GM21786 (cell line): ENCODE measurements around the gene SPOUT1.

Source experiments
- ATAC-seq: cut with Tn5 transposase; IDR thresholded peaks from one replicate; pipeline ENCODE4 v1.9.1; 2021; ENCODE audit not compliant: unreplicated experiment

The SPOUT1 gene

DNA sequence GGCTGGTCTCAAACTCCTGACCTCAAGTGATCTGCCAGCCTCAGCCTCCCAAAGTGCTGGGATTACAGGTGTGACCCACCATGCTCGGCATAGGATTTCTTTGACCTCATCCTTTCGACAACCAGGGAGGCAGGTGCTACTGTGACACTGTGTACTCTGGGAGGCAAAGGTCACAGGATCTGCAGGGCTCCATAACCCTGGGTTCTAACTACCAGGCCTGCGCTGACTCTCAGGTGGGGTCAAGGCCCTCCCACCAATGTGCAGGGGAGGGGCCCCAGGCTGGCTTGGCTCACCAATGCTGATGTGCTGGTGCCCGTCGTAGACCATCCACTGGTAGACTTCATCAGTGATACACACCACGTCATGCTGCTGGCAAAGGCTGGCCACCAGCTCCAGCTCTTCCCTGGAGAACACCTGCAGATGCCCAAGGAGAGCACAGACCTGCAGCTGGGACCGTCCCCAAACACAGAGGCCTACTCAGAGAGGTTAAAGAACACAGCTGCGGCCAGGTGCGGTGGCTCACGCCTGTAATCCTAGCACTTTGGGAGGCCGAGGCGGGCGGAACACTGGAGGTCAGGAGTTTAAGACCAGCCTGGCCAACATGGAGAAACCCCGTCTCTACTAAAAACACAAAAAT is 7.0 kb upstream of the SPOUT1 start:
- no peak for ATAC-seq

DNA sequence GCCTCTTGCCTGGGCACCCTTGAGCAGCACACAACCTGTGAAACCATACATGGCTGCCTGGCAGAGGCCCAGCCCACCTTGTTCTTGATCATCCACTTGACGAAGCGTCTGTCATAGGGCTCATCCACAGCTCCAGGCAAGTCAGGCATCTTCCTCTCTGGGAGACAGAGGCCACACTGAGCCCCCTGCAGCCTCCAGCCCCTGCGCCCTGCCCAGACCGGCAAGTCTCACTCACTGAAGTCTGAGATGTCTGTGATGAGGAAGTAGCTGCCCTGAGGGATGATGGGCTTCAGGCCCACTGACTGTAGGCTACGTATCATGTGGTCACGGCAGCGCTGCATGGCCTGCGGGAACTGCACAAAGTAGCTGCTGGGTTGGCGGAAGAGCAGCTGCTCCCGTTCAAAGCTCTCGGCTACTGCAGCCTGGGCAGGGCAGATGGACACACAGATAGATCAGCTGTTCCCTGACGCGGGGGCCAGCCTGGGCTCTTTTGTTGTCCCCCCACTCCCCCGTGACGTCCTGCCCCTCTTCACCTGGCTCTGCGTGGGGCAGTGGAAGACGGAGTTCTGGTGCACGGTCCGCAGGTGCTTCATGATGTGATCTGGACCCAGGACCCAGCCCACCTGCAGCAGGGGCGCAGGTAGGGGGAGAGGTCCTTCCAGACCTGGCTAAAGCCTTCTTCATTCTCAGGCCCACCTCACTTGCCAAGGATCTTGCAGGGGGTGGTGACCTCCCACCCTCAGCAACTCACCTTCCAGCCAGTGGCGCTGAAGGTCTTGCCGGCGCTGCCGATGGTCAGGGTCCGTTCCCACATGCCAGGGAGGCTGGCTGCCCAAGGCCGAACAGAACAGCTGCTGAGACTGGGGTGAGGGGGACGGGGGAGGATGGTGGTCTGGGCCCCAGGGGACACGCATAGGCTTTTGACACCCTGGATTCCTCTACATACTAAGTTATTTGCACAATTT is 5.9 kb upstream of the SPOUT1 start:
- ATAC-seq = no peak

DNA sequence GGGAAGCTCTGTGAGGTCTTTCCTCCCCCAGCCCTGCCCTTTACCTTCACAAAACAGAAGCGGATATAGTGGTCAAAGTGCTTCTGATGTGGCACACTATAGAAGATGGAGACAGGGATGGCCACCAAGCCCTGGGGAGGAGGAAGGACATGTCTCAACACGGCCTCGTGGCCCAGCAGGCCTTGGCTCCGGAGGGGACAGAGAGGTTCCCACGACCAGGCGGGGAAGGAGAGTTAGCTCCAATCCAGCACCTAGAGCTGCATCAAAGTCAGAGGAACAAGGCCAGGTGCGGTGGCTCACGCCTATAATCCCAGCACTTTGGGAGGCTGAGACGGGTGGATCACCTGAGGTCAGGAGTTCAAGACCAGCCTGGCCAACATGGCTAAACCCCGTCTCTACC is 4.1 kb upstream of the SPOUT1 start:
- ATAC-seq = no peak

DNA sequence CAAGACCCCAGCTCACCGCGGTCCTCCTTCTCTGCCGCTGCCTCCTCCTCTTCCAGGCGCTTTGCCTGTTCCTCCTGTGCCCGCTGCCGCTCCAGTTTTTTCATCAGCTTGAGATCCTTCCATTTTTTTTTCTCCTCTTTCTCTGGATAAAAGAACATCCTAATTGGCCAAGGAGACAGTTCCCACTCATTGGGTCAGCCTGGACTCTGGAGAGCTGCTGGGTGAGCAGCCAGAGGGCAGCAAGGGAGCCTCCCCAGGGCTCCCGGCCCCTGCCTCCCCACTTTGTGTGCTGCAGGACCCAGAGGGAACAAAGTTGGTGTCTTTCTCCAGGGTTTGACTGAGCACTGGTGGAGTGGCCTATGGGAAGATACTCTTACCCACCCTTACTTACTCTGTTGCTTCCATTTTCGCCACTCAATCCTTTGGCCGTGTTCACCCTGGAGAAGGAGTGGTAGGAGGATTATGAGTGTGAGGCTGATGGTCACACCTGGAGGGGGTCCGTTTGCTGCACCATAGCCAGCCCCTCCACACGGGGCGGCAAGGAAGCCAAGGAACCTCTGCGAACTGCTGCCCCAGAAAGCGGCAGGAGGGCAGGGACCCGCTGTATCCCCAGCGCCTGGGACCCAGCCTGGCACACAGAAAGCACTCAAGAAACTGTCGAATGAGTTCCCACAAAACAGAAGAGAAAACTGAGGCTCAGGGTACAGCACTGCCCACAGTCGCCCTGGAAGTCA is 708 bp downstream of the SPOUT1 start:
- no peak for ATAC-seq

DNA sequence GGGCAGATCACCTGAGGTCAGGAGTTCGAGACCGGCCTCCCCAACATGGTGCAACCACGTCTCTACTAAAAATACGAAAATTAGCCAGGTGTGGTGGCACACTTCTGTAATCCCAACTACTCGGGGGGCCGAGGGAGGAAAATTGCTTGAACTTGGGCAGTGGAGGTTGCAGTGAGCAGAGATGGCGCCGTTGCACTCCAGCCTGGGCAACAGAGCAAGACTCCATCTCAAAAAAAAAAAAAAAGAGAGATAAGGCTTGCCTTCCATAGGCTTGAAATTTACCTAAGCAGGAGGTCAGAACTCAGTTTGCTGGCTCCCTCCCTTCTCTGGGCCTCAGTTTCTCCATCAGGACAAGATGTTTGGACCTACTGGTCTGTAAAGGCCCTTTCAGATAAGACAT is 1.3 kb downstream of the SPOUT1 start:
- ATAC-seq = no peak

DNA sequence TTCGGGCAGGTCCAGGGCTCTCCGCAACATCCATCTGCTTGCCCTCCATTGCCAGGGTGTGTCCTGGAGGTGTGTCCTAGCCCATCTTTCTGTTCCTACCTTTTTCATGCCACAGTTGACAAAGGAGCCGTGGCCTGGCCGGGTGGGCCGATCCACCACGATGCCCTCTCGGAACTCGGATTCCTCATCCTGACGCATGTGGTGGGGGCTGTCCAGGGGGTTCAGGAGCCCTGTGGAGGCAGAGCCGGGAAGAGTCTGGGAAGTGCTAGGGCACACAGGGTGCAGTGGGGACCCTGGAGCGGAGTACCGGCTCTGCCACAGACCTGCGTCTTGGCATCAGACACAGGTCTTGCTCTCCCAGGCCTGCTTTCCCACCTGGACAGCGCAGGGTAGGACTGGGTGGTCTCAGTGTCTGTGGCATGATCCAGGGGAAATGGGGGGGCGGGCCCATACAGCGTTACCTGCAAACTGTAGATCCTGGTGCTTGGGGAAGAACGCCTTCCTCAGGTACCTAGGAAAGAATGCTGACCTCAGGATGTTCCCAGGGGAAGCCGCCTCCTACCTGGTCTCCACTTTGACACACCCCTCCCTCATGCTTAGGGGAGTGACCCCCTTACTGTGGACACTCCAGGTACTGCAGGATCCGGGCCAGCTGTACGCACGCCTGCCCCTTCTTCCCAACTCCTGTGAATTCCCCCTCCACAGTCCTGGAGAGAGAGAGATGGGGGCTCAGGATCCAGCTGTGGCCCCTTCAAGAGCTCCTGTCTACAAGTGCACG is 3.5 kb downstream of the SPOUT1 start:
- ATAC-seq = no peak

DNA sequence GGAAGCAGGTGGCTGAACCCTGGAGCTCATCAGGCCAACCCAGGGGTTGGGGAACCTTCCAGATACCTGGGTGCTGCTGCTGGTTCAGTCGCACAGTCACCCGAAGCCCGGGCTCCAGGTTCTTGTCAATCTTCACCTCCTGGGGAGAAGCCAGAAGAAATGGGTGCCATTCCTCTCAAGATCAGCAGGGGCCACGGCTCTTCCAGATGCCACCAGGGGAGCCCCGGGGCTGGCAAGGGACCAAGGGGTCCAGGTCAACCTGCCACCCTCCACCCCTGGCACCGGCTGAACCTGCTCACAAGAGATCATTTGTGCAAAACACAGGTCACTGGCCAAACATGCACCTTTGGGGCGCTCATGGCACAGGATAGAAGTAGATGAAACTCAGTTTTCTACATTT is 4.7 kb downstream of the SPOUT1 start:
- no peak for ATAC-seq

DNA sequence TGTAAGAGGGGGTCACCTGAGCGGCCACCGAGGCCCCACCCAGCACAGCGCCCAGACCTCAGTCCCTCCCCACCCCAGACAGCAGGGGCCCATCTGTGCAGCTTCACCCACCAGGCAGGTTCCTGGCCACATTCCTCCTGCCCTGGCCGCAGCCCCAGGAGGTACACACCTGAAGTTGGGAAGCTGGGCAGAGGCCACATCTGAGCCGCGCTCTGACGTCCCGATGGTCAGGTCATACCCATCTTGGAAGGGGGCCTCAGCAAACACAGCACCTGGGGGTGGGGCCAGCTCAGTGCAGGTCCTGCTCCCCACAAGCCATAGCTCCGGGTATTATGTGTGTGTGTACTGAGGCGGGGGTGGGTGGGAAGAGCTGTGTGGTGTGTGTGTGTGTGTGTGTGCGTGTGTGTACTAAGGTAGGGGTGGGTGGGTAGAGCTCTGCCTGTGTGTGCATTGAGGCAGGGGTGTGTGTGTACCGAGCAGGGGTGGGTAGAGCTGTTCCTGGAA is 5.6 kb downstream of the SPOUT1 start:
- no peak for ATAC-seq

DNA sequence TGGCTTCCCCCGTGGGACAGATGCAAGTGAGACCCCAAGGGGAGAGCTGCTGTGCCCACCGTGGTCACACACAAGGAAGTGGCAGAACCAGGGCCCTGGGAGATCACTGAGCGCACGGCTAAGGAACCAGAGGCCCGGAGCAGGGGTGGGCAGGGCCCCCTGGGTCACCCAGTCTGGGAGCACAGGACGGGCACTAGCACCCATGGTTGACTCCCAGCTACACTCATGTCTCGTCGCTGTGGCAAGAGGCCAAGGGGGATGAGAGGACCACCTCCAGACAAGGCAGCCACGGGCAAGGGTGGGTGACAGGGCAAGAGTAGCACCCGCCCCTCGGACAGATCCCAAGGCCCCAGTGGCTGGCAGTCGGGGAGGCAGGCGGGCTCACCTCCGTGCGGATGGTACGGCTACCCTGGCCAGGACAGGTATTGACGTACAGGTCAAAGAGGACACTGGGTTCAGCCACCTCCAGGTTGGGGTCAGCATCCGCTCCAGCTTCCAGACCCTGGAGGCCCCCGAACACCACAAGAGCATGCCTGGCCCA is 6.2 kb downstream of the SPOUT1 start:
- no peak for ATAC-seq

DNA sequence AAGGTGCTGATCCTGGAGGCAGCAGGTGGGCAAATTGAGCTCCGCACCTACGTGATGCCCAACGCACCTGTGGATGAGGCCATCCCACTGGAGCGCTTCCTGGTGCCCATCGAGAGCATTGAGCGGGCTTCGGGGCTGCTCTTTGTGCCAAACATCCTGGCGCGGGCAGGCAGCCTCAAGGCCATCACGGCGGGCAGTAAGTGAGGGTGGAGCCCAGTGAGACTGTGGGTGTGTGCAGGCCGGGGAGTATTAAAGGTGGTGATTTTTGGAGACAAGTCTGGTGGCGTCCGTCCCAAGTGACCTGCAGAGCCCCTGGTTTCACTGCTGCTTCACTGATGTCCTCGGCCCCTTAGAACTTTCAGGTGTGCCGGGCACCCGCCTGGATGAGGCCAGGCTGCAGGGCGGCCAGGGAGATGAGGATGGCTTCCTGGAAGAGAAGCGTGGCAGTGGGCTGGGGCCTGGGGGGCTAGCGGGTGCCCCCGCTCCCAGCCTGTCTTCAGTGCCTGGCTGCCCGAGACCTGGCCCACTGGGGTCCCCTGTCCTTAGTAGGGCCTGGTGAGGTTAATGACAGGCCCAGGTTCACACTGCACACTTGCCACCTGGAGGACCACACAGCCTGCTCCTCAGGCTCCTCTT is 7.1 kb downstream of the SPOUT1 start:
- ATAC-seq = no peak

DNA sequence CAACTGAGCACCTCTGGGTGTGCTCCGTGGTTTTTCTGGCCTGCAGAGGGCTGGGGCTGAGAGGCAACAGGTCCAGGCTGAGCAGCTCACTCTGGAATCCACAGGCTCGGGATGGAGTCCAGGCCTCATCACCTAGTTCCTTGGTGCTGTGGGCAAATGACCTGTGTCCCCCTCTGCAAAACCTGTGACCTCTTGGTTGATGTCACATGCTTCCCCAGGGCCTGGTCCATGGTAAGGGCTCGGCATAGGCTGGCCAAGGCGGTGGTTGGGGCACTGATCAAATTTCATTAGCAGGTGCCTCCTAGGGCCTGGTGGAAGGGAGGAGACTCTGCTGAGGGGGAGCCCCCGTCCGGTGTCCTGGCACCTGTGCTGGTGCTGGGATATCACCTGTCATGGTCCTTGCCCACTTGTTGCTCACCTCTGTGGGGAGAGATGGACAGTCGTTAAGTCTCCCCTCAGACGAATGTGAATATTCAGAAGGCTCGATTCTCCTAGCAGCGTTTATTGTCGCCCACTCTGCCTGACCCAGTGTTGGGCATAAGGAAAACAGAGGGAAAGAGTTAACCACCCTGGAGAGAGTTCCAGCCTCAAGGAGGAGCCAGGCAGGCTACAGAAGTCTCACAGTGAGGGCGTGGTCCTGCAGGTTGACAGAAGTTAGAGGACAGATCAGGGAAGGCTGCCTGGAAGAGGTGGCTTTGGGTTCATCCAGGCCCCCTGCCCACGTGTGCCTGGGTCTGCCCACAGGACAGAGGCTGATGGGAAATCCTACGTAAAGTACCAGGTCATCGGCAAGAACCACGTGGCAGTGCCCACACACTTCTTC is 7.8 kb downstream of the SPOUT1 start:
- ATAC-seq = no peak

DNA sequence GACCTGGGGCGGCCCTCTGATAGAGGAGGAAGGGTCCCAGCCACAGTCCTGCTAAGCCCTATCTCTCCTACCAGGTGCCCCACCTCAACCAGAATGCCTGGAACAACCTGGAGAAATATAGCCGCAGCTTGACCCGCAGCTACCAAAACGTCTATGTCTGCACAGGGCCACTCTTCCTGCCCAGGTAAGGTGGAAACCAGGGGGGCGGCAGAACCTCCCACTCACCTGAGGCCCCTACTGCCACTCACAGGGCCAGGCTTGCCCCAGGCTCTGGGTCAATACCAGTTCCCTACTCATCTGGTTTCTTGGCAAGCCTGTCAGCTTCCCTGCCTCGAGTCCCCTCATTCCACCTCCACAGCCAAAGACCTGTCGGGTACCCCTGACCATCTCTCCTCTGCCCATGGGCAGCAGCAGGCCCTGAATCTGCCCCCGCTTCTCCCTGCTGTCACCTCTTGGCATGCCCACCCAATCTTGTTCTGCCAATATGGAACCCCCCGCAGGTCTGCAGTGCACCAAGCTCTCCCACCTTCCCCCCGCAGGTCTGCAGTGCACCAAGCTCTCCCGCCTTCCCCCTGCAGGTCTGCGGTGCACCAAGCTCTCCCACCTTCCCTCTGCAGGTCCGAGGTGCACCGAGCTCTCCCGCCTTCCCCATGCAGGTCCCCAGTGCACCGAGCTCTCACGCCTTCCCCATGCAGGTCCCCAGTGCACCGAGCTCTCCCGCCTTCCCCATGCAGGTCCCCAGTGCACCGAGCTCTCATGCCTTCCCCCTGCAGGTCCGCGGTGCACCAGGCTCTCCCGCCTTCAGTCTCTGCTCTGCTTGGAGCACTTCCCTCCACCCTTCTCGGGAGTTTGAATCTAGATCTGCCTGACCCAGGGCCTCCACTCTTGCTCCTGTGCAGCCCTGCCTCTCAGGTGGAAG is 8.7 kb downstream of the SPOUT1 start:
- ATAC-seq = no peak

DNA sequence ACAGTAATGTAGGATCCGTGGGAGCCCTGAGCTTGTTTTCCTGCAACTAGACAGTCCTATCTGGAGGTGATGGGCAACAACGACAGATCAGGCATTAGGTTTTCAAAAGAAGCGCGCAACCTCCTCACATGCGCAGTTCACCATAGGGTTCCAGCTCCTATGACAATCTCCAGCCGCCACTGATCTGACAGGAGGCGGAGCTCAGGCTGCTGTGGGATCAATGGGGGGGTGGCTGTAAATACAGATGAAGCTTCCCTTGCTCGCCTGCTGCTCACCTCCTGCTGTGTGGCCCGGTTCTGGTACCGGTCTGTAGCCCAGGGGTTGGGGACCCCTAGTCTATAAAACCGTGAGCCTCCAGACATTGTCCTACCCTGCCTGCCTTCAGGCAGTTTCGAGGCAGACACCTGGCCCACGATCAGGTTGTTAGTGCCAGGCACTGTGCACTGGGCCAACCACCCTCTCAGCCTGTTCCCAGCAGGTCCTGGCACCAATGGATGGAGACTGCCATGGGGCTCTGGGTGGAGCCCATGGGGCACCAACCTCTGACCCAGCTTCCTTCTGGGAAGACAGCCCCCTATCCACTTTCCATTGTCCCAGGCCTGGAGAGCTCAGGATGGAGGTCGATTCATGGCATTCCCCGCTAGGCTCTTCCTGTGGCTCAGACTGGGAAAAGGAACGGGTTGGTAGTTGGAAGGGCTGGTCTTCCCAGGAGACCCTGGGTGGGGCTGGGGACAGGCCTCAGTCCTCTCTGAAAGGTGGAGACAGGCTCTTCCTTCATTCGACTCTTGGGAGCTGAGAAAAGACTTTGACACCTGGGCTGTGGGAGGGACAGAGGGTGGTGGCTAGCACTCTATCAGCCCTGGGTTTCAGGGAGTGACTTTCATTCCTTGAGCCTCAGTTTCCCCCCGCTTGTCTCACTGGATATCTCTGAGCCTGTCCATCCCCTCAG is 9.6 kb downstream of the SPOUT1 start:
- no peak for ATAC-seq

DNA sequence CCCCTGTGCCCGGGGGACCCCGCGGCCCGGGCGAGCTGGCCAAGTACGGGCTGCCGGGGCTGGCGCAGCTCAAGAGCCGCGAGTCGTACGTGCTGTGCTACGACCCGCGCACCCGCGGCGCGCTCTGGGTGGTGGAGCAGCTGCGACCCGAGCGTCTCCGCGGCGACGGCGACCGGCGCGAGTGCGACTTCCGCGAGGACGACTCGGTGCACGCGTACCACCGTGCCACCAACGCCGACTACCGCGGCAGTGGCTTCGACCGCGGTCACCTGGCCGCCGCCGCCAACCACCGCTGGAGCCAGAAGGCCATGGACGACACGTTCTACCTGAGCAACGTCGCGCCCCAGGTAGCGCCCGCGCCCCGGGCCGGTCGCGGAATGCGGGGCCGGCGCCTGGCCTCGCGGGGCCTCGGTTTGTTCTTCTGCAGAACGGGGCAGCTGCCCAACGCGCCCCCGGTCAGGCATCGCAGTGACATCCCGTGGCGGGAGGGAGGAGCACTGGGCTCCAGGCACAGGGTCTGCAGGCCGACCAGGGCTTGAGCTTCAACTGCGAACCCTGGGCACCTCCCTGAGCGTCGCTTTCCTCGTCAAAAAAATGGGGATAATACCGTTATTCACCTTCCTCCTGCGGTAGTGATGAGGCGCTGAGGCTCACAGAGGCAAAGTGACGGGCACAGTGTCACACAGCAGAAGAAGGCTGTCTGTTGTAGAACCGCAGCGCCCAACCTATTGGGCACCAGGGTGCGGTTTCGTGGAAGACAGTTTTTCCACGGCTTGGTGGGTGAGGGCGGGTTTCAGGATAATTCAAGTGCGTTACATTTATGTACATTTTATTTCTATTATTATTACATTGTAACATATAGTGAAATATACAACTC is 10.5 kb downstream of the SPOUT1 start:
- peak; percentile 23 for ATAC-seq

DNA sequence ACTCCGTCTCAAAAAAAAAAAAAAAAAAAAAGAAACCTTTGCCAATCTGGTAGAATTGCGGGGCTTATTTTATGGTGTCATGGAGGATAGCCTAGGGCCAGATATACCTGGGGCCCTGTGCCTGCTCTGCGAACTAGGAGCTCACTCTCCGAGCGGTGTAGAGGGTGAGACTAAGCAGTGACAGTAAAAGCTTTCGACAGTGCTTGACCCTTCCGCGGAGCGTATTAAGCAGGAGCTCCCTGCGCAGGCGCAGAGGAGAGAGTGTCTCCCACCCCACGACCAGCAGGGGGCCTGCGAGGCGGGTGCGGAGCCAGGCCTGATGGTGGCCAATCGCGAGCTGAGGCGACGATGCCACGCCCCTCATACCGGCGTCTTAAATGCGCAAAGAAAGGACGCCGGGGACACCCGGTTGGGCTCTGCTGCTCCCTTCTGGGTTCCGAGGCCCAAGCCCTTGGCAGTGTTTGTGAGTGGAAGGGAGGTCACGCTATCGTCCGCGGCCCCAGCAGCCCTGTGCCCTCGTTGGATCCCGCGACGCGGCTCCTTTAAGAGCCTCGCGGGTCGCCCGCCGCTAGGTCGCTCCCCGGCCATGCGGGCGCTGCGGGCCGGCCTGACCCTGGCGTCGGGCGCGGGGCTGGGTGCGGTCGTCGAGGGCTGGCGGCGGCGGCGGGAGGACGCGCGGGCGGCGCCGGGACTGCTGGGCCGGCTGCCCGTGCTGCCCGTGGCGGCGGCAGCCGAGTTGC is 11.3 kb downstream of the SPOUT1 start, which contains the start of gene ENDOG:
TSS of gene ENDOG (plus strand) at position 402 of the 740 bp plus-strand sequence. CDS start at position 587, 185 bp downstream.
- peak; percentile 86 for ATAC-seq
